GM10847 (cell line): ENCODE data around the gene YIF1A.

ENCODE experiments used
- POLR2A ChIP-seq: IDR thresholded peaks from 2 replicates; pipeline ENCODE4 v1.6.1; 2011; ENCODE audit not compliant: insufficient read length; ENCODE audit errors: extremely low read depth

YIF1A gene

DNA sequence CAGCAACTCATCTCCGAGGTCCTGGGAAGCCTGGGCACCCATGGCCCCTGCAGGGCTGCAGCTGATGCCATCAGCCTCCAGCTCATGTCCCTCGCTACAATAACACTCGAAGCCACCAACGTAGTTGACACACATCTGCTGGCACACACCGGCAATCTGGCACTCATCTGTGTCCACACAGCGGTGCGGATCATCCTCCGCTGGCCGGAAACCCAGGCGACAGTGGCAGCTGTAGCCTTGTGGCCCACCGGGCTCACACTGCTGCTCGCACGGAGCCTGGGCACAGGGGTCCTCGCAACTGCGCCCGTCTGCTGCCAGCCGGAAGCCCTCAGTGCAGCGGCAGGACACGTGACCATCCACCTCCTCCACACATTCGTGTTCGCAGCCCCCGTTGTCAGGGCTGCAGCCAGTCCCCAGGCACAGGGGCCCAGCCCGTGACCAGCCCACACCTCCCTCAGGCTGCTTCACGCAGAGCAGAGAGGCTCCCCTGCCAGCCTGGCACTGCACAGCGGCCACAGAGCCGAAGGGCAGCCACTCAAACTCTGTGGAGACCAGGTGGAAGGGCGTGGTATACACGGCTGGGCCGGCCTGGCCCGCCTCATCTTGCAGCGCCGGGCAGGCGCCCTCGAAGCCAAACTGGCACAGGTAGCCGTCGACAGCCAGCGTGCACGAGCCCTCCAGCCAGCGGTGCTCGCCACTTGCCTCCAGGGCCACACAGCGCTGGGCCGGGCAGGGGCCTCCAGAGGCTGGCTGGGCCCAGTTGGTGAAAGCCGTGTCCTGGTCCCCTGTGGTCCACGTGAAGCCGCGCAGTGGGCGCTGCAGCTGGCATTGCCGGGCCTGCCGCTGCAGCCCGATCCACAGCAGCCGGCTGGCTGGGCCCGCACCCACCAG, 27.2 kb upstream of the YIF1A start:
- TF ChIP-seq POLR2A, result no peak

DNA sequence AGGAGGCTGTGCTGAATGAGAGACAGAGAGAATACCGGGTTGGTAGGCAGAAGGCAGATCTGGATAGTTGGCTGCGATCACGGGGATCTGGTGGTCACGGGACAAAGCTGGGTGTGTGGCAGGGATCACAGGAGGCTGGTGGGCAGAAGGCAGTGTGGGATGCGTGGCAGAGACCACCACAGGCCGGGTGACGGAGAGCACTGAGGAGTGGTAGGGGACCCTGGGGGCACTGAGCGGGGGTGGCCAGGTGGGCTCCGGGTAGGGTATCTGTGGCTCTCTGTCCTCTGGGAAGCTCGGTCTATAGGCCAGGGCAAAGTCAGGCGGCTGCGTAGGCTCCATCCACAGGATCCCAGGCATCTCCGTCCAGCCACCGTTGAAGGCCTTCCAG, 26.5 kb upstream of the YIF1A start:
- no peak for TF ChIP-seq POLR2A

DNA sequence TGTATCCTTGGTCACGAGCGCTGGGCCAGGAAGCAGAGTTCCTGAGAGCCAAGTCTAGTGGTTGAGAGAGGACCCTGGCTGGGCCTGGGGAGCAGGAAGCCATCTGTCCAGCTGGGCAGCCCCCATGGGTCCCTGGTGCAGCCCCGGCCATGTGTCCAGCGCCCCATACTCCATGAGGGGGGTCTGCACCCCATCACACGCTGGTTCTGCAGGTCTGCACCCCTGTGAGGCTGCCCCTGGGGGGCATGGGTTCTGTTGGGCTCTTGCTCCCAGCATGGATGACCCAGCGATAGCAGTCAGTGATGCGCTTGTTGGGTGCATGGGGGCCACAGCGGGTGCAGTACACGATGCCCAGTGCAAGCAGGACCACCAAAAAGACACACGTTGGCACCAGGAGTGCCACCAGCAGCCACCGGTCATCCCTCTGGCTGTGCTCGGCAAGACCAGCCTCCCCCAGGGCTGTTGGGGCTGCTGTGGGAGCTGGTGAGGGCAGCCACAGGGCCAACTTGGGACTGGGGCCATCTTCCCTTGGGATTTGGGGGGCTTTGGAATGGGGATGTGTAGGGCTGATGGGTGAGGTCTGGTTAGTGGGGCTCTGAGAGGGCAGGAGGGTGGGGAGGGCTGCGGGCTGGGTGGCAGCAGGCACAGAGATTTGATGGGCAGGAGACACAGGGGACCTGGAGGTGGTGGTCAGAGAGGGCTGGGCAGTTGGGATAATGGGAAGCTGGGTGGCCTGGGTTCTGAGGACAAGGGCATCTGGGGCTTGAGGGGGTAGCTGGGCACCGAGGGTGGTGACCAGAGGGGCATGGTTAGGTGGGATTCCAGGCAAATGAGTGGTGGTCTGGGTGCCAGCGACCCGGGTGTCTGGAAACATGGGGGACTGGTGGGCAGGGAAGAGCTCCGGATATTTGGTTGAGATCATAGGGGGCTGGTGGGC, 25.9 kb upstream of the YIF1A start:
- TF ChIP-seq POLR2A, result no peak

DNA sequence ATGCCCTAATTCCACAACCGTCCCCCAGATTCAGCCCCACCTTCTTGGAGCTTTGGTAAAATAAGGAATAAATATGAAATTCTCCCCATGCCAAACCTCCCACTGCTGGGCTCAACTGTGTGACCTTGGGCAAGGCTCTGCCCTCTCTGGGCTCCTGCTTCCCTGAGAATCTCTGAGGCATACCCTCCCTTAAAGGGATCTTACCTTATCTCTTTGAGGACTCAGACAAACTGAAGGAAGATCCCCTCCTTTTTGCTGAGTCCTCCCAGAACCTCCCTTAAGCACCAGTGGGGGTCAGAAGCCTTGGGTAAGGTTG, 25.2 kb upstream of the YIF1A start:
- no peak for TF ChIP-seq POLR2A

DNA sequence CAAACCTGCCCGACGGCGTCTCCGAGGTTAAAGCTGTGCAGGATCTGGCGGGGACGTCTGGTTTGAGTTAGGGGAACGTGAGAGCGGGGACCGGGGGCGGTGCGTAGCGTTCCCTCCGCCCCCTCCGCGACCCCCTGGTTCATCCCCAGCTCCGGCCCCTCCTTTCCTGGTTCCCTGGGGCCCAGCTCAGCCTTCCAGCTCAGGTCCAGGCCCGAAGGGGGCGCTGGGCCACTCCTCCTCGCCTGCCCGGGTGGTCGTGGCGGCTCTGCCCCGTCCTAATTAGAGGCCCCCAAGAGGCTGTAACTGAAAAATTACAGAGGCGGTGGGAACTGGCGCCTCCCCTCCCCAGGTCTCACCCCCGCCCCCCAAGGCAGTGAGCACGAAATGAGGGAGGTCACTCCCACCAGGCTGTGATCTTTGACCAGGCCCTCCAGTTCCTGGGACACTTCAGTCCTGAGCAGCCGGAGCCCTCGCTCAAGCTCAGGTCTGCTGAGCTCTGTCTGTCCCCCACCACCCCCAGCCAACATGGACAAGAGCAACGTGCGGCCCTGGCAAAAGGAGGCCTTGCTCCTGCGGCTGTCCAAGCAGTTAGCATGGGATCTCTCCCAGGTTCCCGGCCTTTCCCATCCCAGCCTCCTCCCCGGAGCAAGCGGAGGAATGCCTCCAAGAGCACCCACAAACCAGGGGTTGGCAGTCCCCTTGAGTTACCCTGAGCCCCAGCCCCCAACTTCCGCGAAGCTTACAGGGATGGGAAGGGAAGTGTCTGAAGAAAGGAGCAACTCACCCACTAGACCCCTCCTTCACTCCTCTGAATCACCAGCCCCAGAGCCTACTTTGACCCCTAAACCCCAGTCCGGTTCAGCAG, 24.6 kb upstream of the YIF1A start:
- no peak for TF ChIP-seq POLR2A

DNA sequence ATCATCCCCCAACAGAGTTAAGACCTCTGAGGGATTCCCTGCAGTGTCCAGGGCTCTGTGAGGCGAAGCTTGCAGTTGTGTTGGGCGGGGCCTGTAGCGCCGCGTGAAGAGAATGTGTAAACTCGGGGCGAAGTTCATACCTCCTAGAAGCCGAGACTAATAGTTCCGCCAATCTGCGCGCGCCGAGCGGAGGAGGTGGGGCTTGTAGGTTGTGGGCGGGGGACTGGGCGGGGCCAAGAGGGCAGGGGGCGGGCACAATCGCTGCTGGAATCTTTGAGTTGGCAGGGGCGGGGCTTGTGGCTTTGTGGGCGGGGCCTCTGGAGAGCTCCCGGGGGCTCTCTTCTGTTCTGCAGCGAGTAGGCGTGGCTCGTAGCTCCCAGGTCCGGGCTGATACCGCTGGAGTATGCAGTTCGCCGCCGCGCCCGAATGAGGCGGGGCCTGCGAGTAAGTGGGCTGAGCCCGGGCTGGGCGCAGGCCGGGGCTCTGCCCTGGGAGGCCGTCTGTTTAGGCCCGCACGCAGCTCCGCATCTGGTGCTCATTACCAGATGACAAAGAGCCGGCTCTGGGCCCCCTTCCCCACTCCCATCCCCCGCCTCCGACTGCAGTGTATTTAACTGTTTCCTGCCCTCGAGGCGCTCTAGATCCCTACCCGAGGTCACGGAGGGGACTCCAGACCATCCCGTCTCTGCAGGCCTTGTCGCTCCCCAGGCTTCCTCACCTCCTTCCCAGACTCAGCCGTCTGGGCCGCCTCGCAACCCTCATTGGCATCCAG, 23.8 kb upstream of the YIF1A start:
- peak; percentile 27 for TF ChIP-seq POLR2A

DNA sequence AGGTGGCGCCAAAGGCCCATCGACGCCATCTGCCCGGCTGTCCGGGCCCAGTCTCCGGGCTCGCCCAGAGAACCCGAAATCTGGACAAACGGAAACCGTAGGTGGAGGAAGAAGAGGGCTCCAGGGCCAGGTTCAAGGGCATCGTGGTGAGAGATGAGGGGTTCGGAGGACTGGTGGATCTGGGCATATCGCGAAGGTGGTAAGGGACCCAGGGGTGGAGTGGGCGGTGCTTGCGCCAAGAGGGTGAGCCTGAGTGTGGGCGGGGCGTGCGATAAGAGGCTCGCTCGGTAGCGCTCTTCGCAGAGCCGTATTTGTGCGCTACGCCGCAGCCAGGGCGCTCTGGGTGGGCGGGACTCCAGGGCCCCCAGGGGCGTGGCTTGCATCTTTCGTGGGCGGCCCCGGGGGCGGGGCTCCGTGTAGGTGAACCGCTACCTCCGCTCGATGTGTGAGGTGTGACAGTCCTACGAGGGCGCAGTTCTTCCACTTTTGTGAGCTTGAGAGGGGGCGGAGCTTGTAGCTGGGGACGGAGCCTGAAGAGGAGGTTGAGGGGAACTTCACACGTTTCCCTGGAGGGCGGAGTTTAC, 23.1 kb upstream of the YIF1A start:
- peak; percentile 21 for TF ChIP-seq POLR2A

DNA sequence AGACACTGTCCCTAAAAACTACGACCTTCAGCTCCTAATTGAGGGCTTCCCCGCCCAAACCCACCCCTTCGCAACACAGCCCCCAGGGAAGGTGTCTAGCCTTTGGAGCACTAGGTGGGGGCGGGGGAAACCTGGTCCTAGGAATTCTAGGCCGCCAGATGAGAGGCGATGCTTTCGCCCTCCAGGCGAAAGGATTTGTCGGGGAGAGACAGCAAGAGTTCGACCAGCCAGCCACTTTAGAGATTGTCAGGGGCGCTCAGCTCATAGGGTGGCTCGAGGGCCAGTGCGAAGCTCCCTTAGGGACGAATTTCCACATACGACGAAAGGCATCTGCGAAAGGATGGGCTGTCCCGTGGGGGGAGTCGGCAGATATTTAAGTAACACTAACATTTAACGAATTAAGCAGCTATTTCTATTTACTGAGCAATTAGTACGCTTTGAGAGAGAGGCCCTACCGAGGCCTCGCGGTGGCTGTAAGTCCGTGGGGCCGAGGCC, 22.6 kb upstream of the YIF1A start:
- no peak for TF ChIP-seq POLR2A

DNA sequence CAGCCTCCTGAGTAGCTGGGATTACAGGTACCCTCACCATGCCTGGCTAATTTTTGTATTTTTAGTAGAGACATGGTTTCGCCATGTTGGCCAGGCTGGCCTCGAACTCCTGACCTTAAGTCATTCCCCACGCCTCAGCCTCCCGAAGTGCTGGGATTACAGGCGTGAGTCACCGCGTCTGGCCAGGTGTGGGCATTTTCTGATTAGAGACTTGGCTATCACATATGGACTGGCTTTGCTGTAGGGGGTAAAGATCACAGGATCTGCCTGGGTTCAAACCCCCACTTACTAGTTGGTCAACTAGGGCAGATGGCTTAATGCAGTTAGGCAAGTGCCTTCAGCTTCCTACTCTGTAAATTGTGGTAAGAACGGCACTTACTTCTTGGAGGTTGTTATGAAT, 21.4 kb upstream of the YIF1A start:
- TF ChIP-seq POLR2A, result no peak

DNA sequence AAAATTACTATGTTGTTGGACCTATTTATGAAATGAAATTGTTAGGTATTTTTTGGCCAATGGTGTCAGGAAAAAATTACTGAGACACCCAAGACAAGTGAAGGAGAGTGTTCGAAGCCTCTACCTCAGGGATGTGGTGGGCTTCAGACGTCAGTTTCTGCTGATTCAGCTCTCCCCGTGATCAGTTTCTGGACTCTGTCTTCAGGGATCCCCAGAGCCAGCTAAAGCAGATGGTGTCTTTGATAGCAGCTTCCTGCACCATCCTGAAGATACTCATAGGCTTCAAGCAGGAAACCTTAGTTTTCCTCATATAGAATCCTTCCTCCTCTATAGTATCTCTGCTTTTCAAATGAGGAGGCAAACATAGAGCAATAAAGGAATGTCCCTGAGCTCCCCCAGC, 20.5 kb upstream of the YIF1A start:
- TF ChIP-seq POLR2A, result no peak

DNA sequence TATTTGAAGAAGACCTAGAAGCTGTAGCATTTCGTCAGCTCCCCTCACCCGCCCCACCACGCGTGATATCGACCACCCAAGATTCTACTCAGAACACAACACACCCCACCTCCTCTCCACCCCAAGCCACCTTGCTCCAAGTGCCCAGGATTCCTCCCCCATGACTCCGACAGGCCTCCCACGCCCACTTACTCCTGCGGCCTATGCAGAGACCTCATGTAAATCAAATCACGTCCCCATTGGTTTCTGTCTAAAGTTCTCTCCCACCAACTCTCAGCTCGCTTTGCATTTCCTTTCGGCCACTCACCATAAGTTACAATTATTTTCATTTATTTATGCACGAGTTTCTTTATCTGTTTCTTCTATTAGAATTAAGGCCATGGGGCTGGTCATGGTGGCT, 13.7 kb upstream of the YIF1A start:
- no peak for TF ChIP-seq POLR2A

DNA sequence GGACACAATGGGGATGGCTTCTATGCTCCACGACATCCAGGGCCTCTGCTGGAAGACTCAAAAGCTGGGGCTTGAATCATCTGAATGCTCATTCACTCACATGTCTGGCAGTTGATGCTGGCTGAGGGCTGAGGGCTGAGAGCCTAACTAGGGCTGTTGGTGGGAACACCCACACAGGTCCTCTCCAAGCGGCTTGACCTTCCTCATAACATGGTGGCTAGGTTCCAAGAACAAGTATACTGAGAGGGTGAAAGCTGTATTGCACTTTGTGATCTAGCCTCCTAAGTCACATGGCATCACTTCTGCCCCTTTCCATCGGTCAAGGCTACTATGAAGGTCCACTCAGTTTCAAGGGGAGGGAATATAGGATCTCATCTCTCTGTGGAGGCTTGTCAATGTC, 10.2 kb upstream of the YIF1A start:
- TF ChIP-seq POLR2A, result no peak

DNA sequence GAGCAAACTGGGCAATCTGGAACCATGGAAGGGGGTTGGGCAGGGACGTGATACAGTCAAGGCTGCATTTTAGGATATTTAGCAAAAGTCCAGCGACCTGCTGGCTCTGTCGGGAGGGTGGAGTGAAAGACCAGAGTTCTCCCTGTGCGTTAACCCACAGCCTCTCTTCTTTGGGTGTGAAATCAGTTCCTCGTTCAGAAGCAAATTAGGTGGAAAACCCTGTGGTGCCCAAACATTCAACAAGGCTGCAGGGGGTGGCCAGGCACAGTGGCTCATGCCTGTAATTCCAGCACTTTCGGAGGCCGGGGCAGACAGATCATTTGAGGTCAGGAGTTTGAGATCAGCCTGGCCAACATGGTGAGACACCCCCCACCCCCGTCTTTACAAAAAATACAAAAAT, 8.7 kb upstream of the YIF1A start:
- no peak for TF ChIP-seq POLR2A
